ENCODE data around the gene DDX56.
"Not testable (repeated sequence)": the region's sequence is repeated elsewhere in the genome, so short reads cannot be mapped to it uniquely, and the experiment has no call there.

Gene DDX56

DNA sequence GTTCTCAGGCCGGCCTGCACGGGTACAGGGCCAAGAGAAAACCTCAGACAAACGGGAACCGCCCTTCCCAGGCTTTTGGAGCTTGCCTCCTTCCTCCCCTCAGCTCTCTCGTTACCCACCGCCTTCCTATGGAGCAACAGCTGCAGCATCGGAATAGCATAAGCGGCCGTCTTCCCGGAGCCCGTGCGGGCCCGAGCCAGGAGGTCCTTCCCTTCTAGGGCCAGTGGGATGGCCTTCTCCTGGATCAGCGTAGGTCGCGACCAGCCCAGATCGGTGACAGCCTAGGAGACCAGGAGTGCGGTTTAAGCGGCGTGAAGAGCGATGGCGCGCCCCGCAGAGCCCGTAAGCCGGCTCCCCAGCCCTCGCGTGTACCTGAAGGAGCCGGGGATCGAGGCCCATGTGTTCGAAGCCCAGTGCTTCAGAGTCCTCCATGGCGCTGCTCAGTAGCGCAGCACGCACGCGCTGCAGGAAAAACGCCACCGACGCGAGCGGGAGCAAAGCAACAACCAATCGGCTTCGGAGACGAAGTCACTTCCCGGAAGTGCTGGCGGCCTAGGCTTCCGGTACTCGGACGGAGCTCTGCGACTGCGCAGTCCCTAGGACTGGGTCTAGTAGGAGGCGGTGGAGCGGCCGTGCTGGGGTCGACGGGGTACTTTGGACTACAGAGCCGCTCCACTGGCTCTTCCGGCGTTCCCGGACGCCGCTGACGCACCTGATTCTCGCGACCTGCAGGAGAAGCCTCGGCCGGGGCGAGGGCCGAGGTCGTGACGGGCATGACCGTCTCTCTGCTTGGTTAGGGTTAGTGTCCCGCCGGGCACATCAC is at the start of gene DDX56:
DDX56 (minus strand) TSS at position 445 of the 823 bp plus-strand sequence; CDS start at position 432, 13 bp downstream.
- DNase-seq = peak; percentile 89

DNA sequence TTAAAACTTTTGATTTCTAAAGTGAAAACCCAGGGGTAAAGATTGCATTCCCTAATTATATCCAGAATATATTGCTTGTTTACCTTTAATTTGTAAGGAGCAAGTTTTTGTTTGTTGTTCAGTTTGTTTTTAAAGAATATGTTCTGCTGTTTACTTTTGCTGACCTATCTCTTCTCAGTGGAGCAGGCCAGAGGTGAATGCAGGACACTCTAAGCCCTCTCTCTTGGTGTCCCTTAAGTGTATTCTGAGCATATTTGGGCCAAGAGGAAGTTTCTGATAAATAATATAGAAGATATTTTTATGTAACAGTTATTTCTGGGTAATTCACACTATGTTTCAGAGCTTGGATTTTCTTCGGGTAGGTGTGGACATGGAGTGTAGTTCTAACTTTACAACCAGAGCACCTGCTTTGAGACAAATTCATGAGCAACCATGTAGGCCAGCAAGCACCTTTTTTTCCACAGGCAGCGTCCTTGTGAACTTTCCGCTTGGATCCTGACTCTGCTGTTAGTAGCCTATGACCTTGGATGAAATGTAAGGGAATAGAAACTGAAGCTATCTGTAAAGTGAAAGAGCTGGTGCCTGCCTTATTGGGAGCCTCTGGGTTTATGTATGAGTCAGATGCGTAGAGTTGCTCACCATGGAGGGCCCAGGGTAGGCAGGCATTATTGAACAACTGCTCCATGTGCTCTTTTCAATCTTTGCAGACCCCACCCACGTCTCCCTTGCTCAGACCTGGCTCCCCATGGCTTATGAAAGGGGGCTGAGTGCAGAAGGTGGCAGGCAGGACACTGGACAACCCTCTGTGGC is 48.8 kb upstream of the DDX56 start:
- DNase-seq = no peak

DNA sequence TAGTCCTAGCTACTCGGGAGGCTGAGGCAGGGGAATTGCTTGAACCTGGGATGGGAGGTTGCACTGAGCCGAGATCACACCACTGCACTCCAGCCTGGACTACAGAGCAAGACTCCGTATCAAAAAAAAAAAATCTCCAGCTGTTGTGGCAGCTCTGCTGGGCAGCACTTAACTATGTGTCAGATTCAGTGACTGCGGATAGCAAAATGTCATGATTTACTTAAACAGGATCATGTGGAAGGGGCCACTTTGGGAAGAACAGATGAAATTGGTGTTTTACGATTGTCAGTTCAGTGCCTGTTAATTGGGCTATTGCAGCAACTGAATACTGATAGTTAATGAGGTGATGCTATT is 48.0 kb upstream of the DDX56 start:
- no peak for DNase-seq

DNA sequence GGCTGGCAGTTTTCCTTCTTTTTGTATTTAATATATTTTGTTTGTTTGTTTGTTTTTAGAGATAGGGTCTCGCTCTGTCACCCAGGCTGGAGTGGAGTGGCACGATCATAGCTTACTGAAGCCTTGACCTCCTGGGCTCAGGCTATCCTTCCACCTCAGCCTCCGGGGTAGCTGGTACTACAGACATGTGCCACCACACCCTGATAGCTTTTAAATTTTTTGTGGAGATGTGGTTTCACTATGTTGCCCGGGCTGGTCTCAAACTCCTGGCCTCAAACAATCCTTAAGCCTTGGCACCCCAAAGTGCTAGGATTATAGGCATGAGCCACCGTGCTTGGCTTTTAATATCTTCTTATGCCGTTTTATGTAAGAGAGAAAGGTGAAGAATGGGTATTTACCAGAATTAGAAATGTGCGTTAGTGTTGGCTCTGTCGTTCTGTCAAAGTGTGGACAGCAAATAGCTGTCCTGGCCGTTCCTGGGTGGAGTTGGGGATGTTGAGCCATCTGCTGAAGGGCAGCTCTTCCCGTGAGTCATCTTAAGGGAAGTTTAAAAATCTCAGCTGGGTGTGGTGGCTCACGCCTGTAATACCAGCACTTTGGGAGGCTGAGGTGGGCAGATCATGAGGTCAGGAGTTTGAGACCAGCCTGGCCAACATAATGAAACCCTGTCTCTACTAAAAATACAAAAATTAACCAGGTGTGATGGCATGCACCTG is 47.5 kb upstream of the DDX56 start:
- no peak for DNase-seq

GRCh38 chr7:44618753-44619152 is 45.0 kb upstream of the DDX56 start:
- DNase-seq = no peak

DNA sequence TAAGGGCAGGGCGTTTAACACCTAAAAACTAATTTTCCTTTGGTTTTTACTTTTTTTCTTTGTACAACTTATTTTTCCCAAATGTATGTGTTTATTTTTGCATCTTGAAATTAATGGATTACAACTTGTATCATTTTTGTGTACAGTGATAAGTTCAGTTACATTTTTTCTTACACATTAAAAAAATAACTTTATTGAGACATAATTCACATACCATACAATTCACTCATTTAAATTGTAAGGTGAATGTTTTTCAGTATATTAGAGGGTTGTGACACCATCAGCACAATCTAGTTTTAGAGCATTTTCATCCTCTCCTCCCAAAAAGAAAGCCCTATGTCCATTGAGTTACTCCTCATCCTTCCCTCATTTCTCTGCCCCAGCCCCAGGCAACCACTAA is 44.3 kb upstream of the DDX56 start:
- no peak for DNase-seq

GRCh38 chr7:44617225-44617890 is 43.6 kb upstream of the DDX56 start:
- DNase-seq = no peak

GRCh38 chr7:44616545-44616944 is 42.8 kb upstream of the DDX56 start:
- no peak for DNase-seq

- DNase-seq = no peak
Observed at GRCh38 chr7:44615793-44616192, 42.1 kb upstream of the DDX56 start.

DNA sequence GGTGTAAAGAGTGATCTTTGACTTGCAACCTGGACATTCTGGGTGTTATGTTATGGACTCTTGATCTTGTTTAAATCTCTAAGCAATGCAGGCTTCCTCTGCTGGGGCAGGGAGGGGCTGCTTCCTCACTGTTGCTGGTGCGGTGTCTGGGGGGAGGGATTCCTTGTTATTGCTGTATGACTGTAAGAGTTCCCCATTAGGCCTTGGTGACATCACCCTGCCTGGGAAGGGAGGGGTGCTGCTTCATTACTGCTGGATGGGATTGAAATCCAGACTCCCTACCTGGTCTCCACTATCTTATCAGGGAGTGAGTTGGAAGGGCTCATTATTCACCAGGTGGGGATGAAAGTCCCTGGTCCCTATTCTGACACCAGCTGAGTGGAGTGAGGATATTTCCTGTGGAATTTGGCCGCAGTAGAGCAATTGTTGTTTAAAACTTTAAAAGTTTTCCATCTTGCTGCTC is 41.5 kb upstream of the DDX56 start:
- DNase-seq = no peak

GRCh38 chr7:44609829-44610228 is 36.1 kb upstream of the DDX56 start:
- DNase-seq = no peak

GRCh38 chr7:44608916-44609648 is 35.4 kb upstream of the DDX56 start:
- DNase-seq = no peak

- DNase-seq = no peak
Observed at GRCh38 chr7:44607141-44608068, 33.7 kb upstream of the DDX56 start.

DNA sequence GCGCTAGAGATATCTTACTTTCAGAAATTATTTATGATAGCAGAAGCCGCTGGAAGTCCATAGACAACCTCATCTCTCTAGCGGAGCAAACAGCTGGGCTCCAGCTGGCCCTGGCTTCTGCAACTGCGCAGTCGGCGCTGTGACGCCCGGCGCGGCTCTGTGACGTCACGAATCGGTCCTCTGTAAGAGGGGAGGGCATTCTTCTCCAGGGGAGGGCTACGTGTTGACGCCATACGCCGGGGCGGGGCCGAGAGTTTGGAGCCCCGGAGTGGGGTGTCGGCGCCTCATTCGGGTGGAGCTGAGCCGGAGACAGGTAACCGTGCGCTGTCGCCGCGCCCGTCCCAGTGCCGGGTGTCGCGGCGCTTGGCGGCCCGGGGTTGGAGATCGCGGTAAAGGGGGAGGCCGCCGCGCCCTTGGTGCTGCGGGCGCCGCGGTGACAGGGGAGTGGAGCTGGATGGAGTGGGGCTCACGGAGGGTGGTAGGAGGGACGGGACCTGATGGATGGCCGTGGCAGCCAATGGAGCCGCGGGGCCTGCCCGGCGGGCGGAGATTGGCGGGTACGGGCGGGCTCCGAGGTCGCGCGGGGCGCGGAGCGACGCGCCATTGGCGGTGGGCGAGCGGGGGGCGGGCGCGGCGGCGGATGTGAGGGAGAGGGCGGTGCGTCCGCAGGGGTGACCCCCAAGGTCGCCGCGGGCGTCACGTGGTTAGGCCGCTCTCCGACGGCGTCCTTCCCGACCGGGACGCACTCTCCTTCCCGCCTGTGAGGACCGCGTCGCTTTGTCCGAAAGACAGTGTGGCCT is 32.8 kb upstream of the DDX56 start, which contains the start of gene OGDH:
OGDH (plus strand) TSS at position 287 of the 800 bp plus-strand sequence. CDS start 17,717 bp downstream, outside the sequence.
- DNase-seq = peak; percentile 97

DNA sequence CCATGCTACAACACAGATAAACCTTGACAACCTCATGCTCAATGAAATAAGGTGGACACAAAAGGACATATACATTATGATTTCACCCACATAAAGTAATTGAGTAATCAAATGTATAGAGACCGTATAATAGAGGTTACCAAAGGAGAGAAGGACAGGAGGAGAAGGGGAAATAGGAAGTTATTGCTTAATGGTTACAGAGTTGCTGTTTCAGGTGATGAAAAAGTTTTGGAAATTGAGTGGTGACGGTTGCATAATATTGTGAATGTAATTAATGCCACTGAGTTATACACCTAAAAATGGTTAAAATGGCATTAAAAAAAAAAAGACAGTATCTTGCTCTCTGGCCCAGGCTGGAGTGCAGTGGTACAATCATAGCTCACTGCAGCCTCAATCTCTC is 31.2 kb upstream of the DDX56 start:
- DNase-seq = no peak

GRCh38 chr7:44603193-44603592 is 29.5 kb upstream of the DDX56 start:
- no peak for DNase-seq

- no peak for DNase-seq
Observed at GRCh38 chr7:44602576-44602910, 28.8 kb upstream of the DDX56 start.

DNA sequence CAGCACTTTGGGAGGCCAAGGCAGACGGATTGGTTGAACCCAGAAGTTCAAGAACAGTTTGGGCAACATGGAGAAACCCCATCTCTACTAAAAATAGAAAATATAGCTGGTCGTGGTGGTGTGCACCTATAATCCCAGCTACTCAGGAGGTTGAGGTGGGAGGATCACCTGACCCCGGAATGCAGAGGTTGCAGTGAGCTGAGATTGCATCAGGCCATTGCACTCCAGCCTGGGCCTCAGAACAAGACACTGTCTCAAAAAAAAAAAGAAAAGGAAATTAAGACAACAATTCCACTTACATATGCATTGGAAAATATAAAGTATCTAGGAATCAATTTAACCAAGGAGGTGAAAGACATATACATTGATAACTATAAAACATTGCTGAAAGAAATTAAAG is 25.5 kb upstream of the DDX56 start:
- DNase-seq = no peak

DNA sequence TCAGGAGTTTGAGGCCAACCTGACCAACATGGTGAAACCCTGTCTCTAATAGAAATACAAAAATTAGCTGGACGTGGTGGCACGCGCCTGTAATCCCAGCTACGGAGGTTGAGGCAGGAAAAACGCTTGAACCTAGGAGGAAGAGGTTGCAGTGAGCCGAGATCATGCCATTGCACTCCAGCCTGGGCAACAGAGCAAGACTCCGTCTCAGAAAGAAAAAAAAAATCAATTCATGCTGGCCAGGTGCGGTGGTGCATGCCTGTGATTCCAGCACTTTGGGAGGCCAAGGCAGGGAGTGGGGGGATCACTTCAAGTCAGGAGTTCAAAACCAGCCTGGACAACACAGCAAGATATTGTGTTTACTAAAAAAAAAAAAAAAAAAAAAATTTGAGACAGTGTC is 23.5 kb upstream of the DDX56 start:
- not testable (repeated sequence) for DNase-seq
